ENCODE results near the gene MASTL. TPM values are rescaled to one million over a fixed set of nuclear protein-coding genes. Genes with fewer than 3 reads are reported as not detected.

The MASTL gene
- total RNA-seq, 1 experiment from 2014 or later: 17.4 TPM

GRCh38 chr10:27157150-27157549 is 2.0 kb downstream of the MASTL start:
- TF ChIP-seq CTCF (conservative IDR thresholded peaks at IDR 0.05) (no peak), EZH2 (IDR thresholded peaks at IDR 0.05; ENCODE audit: low read depth) (no peak)
- peaks cover 11% of the 10 kb centered on the region for H3F3A ChIP-seq (ENCODE audit: insufficient read depth, low read depth)
- peaks cover 44% of the 10 kb centered on the region for H3K79me2 ChIP-seq (ENCODE audit: low read depth)
- no TSS peak for BruUV-seq (replicated peaks)
- ChIA-PET CTCF (no interaction called here), POLR2A (ENCODE audit: unreplicated experiment) (interaction anchor here (0.6 kb wide), 2 partner anchors 35 to 85 kb away, joined by 4 to 13 read pairs; no protein-coding TSS in a partner anchor)
- peak overlapping the region; percentile 91; the same call in 1 of the 2 replicates for H3K4me3 ChIP-seq
- no peaks in the 10 kb centered on the region for H3K27me3 ChIP-seq (ENCODE audit: insufficient read depth, low read depth)
- intact Hi-C loops (cut with micrococcal nuclease; ENCODE audit: unreplicated experiment): no loop called here
- H3K9me2 ChIP-seq (ENCODE audit: insufficient read depth): no peaks in the 10 kb centered on the region
- H2AFZ ChIP-seq: no peak overlapping the region
- H3K9me3 ChIP-seq (ENCODE audit: insufficient read depth, low read depth): no peaks in the 10 kb centered on the region
- H4K20me1 ChIP-seq (ENCODE audit: insufficient read depth): no peaks in the 10 kb centered on the region
- H3K4me2 ChIP-seq: peak overlapping the region; percentile 98
- no peak for DNase-seq
- no peaks in the 10 kb centered on the region for H3K36me3 ChIP-seq (ENCODE audit: low read depth)
- peaks cover 16% of the 10 kb centered on the region for H3K4me1 ChIP-seq (replicated peaks; ENCODE audit: insufficient read depth)
- H3K27ac ChIP-seq: no peak overlapping the region

GRCh38 chr10:27158421-27158820 is 3.3 kb downstream of the MASTL start:
- Histone ChIP-seq H3K4me2 (no peak overlapping the region), H2AFZ (no peak overlapping the region), H4K20me1 (ENCODE audit: insufficient read depth) (no peaks in the 10 kb centered on the region), H3K9me2 (ENCODE audit: insufficient read depth) (no peaks in the 10 kb centered on the region), H3K4me3 (no peak overlapping the region), H3K4me1 (replicated peaks; ENCODE audit: insufficient read depth) (peaks cover 6% of the 10 kb centered on the region), H3K36me3 (ENCODE audit: low read depth) (no peaks in the 10 kb centered on the region), H3K79me2 (ENCODE audit: low read depth) (peaks cover 31% of the 10 kb centered on the region), H3F3A (ENCODE audit: insufficient read depth, low read depth) (peaks cover 11% of the 10 kb centered on the region), H3K27me3 (ENCODE audit: insufficient read depth, low read depth) (no peaks in the 10 kb centered on the region), H3K9me3 (ENCODE audit: insufficient read depth, low read depth) (no peaks in the 10 kb centered on the region), H3K27ac (no peak overlapping the region)
- intact Hi-C loops (cut with micrococcal nuclease; ENCODE audit: unreplicated experiment): no loop called here
- no peak for DNase-seq
- TF ChIP-seq EZH2 (IDR thresholded peaks at IDR 0.05; ENCODE audit: low read depth) (no peak), CTCF (conservative IDR thresholded peaks at IDR 0.05) (no peak)
- ChIA-PET CTCF (no interaction called here), POLR2A (ENCODE audit: unreplicated experiment) (interaction anchor here (0.7 kb wide), 1 partner anchor 31 kb away, joined by 4 read pairs; no protein-coding TSS in a partner anchor)
- BruUV-seq (replicated peaks): no TSS peak

GRCh38 chr10:27169849-27170248 is 14.7 kb downstream of the MASTL start:
- Histone ChIP-seq H3K27me3 (ENCODE audit: insufficient read depth, low read depth) (no peaks in the 10 kb centered on the region), H3K4me3 (no peak overlapping the region), H4K20me1 (ENCODE audit: insufficient read depth) (no peaks in the 10 kb centered on the region), H3F3A (ENCODE audit: insufficient read depth, low read depth) (no peaks in the 10 kb centered on the region), H3K4me2 (no peak overlapping the region), H3K9me2 (ENCODE audit: insufficient read depth) (no peaks in the 10 kb centered on the region), H3K4me1 (replicated peaks; ENCODE audit: insufficient read depth) (no peaks in the 10 kb centered on the region), H3K36me3 (ENCODE audit: low read depth) (no peaks in the 10 kb centered on the region), H3K79me2 (ENCODE audit: low read depth) (no peaks in the 10 kb centered on the region), H2AFZ (no peak overlapping the region), H3K9me3 (ENCODE audit: insufficient read depth, low read depth) (no peaks in the 10 kb centered on the region), H3K27ac (no peak overlapping the region)
- no peak for DNase-seq
- CTCF ChIA-PET: no interaction called here
- TF ChIP-seq EZH2 (IDR thresholded peaks at IDR 0.05; ENCODE audit: low read depth) (no peak), CTCF (conservative IDR thresholded peaks at IDR 0.05) (no peak)
- no TSS peak for BruUV-seq (replicated peaks)
- POLR2A ChIA-PET (ENCODE audit: unreplicated experiment): no interaction called here
- intact Hi-C loops (cut with micrococcal nuclease; ENCODE audit: unreplicated experiment): no loop called here
